Right lung (tissue), 5 donors: ENCODE data around the gene LINC01488. TPM values are rescaled to one million over a fixed set of nuclear protein-coding genes. Genes with fewer than 3 reads are reported as not detected.

Experiments
- DNase-seq, 2 donors: peaks; one replicate each; pipeline ENCODE4 v3.0.0-alpha.2; 2013
- polyA plus RNA-seq, 5 donors: library from polyadenylated mRNA; unstranded; fragments of 120-200 nt; gene quantifications; one replicate each; pipeline versions ENCODE4 v1.2.1 to v1.2.3, GENCODE V29; 2013; ENCODE audit warnings: inconsistent platforms in 1 of 5, low replicate concordance in 1 of 5; ENCODE audit not compliant: insufficient read length in 5 of 5, insufficient read depth in 1 of 5

LINC01488 gene
- polyA plus RNA-seq, 5 donors, result 0.08 to 0.14 (median 0.13) TPM

DNA sequence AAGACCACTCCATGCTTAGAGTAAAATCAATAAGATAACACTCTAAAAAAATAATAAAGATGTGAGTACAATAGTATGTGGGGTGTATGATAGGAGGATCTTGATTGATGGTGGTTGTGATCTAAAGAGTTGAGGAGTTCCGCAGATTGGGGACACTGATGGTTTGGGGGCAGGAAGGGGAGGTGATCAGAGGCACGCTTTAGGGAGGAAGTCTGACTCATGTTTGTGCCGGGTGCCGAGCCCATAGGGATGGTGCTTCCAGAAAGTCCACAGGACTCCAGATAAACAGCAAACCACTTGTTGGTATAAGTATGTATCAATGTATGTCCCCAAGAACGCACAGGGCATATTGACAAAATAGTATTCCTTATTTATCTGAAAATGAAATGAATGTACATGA lies 27.5 kb downstream of the LINC01488 start:
- DNase-seq, result no peak

DNA sequence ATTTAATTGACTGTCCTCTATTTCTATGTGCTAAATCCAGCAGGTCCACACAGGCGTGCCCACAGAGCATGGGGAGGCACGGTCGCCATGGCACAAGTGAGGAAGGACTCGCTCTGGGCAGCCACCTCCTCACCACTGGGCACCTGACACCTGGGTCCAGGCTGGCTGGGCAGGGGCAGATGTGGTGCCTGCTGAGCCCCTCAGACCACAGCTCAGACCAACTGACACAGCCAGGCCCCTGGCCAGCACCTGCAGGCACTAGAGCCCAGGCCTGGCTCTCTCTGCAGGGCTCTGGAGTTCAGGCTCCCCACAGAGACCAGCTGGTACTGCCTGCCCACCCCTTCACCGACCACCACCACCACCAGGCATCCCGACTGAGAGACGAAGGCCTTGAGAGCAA lies 27.9 kb downstream of the LINC01488 start:
- no peak for DNase-seq

DNA sequence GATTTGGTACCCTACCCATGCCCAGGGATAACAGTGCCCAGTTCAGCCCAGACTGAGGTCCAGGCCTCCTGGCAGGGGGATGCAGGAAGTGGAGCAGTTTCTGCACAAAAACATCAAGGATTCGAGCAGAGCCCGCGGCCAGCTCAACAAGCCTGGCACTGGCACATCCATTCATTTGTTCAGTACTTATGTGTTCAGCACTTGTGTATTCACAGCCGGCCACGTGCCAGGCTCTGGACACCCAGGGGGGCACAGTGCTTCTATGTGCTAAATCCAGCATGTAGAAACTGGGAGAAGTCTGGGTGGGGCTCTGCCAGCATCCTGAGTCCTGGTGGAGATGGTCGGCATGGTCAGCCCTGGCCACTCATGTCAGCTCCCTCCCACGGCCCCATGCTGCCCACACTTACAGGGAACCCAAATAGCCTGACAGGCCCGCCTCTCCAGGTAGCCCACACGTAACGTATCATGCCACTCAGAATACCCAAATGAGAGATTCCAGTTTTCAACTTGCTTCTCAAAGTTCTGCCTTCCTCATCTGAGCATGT lies 28.5 kb downstream of the LINC01488 start:
- no peak for DNase-seq

DNA sequence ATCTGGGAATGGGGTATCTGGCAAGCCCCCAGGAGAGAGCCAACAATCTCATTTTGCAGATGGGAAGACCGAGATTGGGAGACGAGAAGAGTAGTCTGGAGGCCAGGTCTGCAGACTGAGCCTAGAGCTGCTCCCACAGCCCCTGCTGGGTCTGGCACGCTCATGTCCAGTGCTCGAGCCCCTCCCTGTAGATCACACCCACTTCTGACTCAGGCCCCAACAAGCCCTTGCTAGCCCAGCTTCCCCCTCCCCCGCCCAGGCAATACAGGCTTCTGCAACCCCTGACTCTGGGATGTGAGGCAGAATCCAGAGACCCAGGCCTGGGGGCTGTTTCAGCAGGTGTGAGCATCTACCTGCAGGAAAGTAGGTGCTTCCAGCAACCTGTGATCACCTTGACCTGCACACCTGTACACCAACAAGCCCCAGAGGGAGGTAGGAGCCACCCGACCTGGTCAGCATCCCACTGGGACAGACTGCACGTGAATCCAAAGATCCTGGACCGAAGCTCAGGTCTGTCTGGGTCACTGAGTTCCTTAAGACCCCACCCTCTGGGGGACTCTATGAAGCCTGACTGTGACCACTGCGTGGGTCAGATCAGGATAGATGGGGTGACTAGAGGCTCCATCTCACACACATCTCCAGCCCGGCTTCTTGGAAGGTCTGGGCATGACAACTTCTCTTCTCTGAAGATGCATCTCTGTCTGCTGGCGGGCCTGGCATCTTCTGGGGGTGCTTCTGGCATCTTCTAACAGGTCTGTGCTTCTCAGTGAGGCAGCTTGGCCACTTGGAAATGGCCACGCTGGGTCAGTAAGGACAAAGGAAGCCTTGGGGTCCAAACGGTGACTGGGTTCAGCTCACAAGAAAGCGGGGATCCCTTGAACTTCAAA lies 29.3 kb downstream of the LINC01488 start:
- DNase-seq, result no peak

DNA sequence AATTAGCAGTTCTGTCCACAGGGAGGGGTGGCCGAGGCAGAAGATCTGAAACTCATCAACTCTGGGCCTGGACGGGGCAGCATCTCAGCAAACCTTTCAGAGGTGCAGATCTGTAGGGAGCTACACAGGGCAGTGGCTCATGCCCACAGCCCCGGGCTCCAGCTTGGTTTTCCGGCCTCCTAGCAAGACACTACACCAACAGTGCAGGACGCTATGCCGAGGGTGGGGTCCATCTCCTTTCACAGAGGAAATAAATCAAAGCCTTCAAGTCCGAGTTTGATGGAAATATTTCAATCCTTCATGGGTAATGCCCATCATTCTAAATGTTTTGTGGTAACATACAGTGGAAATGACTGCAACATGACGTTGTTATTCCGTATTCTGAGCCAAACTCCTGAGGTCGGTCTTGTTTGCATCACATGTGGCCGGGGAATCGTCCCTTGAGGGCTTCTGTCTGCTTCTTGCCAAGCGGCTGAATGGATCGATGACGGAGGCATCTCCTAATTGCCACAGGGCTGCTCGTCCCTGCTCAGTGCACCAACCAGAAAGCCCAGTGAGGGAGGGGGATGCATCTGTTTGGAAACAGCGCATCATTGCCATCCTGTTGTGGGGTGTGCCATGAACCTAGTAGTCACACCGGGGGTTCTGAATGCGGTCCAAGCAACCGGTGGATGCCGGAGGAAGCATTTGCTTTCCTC lies 30.0 kb downstream of the LINC01488 start:
- DNase-seq, result no peak

DNA sequence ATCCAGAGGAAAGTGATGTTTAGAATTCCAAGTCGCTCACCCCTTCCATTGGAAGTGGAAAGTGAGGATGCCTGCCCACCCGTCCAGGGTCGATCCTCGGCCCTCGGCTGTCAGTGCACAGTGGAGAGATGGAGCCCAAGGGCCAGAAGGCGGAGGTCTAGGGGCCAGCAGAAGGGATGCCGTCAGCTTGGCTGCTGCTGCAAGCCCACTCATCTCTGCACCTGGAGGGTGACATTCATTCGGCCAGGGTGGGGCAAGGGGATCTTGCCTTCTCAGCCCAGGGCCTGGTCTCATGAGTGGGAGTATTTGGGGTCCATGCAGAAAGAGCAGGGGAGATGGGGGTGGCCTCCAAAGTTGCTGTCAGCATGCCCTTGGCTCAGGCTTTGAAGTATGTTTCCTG lies 30.7 kb downstream of the LINC01488 start:
- no peak for DNase-seq

DNA sequence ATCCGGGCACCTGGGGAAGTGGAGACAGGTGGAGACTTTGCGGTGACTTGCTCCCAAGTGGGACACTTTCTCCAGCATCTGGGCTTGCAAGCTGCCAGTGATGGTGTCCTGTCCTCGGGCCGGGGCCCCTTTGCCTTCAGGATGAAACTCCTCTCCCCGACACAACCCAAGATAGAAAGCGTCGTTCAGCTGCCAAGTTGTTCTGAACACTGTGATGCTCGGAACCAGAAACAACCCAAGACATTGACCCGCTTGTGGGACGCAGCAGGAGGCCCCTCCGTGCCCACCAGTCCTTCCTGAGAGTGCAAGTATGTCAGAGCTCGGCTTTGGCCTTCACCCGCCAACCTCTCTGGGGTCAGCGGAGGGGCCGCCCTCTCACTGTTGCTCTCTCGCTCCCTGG lies 31.3 kb downstream of the LINC01488 start:
- DNase-seq, result no peak

DNA sequence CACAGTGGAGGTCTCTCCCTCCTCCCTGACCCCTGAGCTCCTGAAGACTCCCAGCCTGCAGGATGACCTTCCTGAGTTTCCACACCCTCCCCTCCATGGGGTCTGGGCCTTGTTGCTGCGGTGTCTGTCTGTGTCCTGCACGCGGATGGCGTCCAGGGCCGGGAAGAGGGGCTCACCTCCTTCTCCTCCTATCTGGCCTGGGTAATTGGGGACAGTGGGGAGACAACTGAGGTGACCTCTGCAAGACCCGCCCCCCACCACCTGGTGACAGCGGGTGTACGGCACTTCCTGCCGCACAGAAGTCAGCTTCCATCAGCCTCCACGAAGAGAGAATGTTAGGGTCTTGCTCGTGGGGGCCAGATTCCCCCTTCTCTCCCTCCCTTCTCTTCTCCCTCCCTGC lies 31.7 kb downstream of the LINC01488 start:
- no peak for DNase-seq

DNA sequence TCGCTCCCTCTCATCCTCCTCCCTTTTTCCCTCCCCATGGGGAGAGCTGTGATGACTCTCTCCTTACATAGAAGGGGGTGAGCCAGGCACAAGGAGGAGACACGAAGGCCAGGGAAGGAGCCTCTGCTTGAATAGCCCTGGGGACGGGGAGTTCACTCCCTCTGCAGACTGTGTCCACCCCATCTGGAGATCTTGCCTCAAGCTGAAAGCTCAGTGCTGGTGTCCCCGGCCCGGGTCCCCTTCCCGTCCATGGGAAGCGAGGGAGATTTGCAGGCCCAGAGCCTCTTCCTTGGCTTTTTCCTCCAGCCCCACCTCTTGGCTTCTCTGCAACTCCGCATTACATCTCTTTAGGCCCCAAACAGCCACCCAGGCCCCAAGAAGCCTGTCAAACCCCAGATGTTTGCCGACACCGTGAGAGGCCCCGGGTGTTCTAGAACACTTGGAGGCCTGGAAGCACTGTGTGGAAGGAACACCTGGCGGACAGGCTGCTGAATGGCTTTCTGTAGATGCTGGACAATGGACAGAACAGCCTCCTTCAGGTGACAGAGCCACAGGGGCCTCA lies 32.3 kb downstream of the LINC01488 start:
- DNase-seq, result no peak

DNA sequence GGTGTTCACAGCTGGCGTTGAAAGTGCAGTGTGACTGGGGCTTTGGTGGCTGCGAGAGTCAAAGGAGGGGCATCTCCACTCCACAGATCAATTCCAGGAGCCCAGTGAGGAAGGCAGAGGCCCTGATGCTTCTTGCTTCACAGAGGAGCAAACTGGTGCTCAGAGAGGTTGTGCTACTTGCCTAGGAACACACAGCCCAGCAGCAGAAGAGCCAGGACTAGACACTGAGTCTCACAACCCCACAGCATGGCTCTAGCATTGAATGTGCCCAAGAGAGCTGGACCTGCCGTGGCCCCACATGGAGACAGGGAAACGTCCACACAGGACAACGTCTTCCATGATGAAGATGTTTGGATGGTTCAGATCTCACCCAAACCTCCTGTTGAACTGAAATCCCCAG lies 33.3 kb downstream of the LINC01488 start:
- DNase-seq, result no peak

DNA sequence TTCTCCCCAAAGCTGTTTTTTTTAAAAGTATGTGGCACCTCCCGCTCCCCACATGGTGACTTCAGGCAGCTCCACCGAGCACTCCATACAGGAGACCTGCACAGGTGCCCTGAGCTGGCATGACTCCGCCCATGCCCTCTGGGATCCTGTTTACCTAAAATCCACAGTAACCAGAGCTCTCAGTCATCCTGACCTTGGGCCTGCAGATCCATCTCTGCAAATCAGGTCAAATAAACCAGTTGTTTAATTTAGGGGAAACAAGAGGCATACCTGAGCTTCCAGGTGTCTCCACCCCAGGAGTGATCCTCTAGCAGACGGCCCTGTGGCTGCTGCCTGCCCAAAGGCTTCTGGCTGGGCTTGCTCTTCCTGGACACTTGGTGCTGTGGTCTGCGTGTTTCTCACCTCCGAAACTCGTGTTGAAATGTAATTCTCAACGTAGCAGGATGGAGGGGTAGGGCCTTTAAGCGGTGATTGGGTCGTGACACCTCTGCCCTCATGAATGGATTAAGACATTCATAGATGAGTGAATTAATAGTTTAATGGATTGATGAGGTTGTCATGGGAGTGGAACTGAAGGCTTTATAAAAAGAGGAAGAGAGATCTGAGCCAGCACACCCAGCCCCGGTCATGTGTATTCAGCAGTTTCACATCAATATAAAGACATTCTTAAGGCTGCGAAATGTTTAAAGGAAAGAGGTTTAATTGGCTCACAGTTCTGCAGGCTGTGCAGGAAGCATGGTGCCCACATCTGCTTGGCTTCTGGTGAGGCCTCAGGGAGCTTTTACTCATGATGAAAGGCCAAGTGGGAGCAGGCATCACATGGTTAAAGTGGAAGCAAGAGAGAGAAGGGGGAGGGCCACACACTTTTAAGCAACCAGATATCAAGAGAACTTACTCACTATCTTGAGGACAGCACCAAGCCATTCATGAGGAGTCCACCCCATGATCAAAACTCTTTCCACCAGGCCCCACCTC lies 34.1 kb downstream of the LINC01488 start:
- no peak for DNase-seq

DNA sequence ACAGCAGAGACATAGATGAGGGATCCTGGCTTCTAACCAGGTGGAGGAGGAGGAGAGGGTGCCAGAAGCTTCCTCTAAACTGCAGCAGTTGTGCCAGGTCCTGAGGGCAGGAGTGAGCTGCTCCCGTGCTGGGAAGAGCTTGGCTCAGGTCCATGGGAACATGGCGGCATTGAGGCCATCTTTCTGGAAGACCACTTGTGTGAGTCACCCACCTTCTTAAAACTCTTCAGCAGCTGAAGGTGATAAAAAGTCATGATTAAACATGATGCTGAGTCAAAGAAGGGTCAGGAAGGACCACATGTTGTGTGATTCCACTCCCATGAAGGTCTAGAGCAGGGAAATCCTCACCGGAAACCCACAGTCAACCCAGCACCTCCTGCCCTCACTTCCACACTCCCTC lies 35.1 kb downstream of the LINC01488 start:
- DNase-seq, result no peak

DNA sequence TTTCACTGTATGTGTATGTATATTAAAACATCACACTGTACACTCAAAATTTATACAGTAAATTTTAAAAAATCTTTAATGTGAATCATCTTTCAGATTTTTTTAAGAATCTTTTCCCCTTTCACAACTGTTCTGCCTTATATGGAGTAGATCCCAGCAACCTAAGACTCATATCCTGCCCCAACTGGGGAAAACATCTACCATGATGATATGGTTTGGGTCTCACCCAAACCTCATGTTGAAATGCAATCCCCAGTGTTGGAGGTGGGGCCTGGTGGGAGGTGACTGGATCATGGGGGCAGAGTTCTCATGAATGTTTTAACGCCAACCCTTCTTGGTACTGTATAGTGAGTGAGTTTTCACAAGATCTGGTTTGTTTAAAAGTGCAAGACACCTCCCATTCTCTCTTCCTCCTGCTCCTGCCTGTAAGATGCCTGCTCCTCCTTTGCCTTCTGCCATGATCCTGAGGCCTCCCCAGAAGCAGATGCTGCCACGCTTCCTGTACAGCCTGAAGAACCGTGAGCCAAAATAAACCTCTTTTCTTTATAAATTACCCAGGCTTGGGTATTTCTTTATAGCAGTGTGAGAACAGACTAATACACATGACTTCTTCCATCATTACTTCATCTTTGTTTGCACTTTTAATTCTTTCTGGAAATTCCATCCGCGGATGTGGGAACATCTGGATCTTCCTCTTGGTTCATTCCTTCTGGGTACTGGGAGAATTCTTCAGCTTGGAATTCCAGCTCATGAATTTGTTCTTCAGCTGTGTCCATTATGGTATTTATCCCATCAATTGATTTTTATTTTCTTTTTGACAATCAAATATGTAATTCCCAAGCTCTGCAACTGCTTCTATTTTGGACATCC lies 36.9 kb downstream of the LINC01488 start:
- DNase-seq, result no peak

DNA sequence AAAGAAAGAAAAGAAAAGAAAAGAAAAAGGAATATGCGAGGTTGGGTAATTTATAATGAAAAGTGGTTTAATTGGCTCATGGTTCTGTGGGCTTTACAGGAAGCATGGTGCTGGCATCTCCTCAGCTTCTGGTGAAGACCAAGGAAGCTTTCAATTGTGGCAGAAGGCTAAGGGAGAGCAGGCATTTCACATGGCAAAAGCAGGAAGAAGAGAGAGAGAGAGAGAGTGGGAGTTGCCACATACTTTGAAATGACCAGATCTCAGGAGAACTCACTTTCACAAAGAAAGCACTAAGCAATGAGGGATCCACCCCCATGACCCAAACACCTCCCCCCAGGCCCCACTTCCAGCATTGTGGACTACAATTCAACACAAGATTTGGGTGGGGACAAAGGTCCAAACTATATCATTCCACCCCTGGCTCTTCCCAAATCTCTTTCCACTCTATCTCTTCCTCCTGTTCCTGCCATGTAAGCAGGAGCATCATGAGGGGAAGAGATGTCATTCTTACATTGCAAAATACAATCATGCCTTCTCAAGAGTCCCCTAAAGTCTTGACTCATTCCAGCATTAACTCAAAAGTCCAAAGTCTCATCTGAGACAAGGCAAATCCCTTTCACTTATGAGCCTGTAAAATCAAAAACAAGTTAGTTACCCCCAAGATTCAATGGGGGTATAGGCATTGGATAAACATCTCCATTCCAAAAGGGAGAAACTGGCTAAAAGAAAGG lies 38.9 kb downstream of the LINC01488 start:
- no peak for DNase-seq

DNA sequence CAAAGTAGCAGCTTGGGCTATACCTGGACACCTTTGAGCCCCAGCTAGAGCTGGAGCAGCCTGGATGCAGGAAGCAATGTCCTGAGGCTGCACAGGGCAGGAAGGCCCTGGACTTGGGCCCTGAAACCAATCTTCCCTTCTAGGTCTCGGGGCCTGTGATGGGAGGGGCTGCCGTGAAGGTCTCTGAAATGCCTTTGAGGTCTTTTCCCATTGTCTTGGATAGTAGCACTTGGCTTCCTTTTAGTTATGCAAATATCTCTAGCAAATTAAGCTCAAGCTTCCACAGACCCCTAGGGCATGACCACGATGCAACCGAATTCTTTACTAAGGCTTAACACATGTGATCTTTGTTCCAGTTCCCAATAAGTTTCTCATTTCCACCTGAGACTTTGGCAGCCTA lies 40.0 kb downstream of the LINC01488 start:
- DNase-seq, result no peak

DNA sequence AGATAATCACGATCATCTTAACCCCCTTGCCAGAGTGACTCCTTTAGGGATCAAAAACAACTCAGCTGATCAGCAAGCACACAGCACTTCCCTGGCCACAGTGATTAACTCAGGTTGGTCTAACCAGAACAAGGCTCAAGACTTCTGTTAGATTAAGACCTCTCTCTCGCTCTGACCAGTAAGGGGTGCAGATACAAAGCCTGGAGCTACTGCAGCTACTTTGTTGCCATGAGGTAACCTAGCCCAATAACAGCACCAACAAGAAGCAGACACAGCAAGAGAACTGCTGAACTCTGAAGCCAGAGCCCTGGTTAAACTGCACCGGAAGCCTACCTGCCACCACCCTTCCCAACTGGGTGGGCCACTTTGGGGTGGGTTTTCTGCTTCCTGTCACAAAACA lies 42.0 kb downstream of the LINC01488 start:
- no peak for DNase-seq

DNA sequence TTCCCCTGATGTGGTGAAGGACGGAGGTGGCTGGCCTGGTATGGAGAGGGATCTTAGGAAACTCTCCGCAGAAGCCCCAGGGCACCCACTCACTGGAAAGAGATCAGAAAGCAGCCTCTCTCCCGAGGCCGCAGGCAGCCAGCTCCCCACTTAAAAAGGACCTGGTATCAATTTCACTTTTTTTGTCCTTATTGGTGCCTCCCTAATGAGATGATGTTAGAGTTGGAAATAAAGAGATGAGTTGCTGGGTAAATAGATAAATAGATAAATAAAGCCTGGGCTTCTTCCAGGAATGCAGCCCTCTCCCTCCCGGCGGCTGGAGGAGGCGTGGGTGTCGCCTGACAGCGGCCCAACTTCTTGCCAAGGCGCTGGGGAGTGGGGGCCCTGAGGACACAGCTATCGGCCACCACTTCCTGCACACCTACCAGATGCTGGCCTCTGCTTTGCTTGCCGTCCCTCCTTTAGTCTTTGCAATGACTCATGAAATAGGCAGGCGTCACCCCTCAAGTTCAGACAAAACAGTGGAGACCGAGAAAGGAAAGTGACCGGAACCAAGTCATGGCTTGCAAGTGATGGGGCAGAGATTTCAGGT lies 42.9 kb downstream of the LINC01488 start:
- DNase-seq, result no peak

DNA sequence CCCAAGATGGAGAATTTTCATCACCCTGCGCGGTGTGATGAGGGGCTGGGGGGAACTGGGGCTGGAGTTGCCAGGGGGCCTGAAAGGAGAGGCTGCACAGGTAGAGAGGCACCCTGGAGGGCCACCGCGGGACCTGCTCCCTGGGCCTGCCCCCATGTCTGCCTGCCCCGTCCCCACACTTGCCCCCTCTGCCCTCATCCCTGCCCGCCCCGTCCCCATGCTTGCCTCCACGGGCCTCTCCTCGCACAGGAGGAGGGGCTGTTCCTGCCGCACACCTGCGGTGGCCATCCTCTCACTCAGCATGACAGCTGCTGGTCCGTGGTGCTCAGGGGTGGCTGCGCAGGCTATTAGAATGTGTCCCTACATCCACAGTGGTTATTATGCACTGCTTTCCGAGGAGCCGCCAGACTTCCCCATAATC lies 43.5 kb downstream of the LINC01488 start:
- no peak for DNase-seq
